Activated naive CD4-positive, alpha-beta T cell (primary cell): Measurements from ENCODE around the gene OR4D6.
"Not testable (repeated sequence)": the region's sequence is repeated elsewhere in the genome, so short reads cannot be mapped to it uniquely, and the experiment has no call there.

Experiments used
- DNase-seq, 4 experiments: peaks; one replicate each; lab custom pipeline; 2025; lab: John Stamatoyannopoulos, UW

OR4D6 gene

DNA sequence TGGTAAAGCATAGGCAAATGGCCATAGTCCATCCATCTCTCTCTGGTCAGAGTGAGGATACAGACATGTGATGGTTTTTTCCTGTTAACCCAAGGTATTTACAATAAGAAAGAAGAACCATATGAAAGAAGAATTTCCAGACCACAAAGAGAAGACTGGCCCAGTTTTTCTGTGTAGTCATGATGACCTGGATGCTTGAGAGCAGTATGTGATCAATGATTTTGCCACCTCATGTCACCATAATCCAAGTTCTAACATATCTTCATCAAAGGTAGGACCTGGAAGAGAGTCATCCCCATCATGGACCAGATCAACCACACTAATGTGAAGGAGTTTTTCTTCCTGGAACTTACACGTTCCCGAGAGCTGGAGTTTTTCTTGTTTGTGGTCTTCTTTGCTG is at the start of gene OR4D6:
Gene OR4D6, plus strand, starts transcription at position 301 of the 400 bp plus-strand sequence. Its CDS starts 0 bp downstream, at position 301.
- no peak for DNase-seq

DNA sequence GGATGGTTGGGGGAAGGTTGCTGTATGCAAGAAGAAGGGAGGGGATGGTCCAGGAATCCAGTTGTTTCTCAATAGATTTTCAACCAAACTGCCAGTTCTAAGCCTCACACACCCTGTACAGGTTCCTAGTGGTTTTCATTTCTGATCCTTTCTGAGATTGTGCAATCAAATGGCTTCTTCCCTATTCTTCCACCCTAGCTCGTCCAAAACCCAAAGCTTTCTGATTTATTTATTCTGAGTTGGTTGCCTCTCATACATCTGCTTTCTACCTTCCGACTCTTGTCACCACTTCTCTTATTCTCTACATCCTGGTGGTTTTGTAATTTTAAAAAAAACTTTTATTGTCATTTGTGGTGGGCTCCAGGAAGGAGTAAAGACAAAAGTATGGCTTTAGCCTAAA is 43.1 kb upstream of the OR4D6 start:
- no peak for DNase-seq

DNA sequence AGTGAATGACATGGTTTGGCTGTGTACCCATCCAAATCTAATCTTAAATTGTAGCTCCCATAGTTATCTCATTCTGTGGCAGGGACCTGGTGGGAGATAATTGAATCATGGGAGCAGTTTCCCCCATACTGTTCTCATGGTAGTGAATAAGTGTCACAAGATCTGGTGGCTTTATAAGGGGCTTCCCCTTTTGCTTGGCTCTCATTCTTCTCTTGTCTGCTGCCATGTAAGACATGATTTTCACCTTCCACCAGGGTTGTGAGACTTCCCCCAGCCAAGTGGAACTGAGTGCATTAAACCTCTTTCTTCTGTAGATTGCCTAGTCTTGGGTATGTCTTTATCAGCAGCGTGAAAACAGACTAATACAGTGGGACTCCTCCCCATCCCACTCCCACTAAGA is 41.6 kb upstream of the OR4D6 start:
- no peak for DNase-seq

DNA sequence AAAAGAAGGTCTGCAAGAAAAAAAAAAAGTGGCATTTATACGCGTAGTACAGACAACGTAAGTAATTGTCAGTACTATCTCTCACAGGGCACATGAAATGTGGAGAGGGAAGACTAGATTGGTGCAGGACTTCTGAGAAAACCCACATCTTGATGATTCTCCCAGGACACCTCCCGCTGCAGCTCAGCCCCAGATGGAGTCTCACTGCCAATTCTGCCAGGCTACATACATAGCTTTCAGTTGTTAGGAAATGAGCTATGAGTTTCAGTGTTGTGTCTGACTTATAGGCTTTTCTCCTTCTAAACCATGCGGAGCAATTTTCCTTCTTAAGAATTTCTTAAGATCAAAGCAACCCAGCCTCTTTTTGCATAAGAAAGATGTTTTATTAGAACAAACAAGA is 40.1 kb upstream of the OR4D6 start:
- no peak for DNase-seq

DNA sequence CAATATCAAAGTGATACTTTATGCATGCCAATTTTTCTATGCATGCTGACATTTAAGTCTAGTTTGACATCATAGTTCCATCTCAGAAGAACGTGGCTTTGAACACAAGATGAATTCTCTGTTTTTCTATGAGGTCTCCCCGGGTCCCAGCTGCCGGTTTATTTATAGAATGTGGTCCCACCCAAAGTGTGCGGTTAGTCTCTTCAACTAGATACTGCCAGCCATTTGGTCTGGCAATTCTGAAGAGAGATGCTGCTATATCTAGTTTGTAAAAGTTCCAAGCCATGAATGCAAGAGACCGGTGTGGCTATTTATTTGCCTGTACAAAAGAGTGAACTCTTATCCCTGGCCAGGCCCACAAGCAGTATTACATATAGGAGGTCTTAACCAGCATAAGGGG is 39.7 kb upstream of the OR4D6 start:
- DNase-seq = no peak

DNA sequence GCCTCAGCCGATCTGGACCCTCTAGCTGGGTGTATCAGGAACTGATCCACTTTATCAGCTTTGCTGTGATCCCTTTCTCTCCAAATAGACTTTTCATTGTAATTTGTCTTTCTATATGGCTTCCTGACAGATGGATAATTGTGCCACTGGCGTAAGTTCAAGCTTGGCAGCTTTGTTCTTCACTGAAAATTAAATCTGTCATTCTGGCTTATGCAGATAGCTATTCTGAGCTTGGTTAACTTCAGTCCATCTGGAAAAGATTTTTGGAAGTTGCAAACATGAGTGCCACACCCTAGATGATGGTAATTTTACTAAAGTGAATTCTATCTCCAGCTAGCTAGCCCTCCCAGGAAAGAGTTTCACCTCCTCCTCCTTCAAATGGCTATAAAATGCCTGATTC is 38.6 kb upstream of the OR4D6 start:
- DNase-seq = no peak

DNA sequence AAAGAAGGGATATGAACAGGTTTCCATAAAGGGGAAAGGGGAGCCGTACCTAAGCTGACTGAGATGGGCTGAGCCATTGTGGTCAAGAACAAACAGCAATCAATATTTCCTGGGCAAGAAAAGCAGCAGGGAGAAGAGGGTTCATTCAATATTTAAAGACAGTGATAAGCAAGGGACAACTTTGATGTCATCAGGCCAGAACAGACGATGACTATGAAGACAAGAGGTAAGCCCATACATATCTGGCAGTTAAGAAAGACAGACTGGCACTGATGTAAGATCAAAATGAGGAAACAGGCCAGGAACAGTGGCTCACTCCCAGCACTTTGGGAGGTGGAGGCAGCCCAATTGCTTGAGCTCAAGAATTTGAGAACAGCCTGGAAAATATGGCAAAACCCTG is 32.9 kb upstream of the OR4D6 start:
- no peak for DNase-seq

DNA sequence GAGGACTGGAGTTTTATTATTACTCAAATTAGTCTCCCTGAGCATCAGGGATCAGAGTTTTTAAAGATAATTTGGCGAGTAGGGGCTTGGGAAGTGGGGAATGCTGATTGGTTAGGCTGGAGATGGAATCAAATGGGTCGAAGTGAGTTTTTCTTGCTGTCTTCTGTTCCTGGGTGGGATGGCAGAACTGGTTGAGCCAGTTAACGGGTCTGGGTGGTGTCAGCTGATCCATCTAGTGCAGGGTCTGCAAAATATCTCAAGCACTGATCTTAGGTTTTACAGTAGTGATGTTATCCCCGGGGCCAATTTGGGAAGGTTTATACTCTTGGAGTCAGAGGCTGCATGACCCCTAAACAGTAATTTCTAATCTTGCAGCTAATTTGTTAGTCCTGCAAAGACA is 31.6 kb upstream of the OR4D6 start:
- no peak for DNase-seq

DNA sequence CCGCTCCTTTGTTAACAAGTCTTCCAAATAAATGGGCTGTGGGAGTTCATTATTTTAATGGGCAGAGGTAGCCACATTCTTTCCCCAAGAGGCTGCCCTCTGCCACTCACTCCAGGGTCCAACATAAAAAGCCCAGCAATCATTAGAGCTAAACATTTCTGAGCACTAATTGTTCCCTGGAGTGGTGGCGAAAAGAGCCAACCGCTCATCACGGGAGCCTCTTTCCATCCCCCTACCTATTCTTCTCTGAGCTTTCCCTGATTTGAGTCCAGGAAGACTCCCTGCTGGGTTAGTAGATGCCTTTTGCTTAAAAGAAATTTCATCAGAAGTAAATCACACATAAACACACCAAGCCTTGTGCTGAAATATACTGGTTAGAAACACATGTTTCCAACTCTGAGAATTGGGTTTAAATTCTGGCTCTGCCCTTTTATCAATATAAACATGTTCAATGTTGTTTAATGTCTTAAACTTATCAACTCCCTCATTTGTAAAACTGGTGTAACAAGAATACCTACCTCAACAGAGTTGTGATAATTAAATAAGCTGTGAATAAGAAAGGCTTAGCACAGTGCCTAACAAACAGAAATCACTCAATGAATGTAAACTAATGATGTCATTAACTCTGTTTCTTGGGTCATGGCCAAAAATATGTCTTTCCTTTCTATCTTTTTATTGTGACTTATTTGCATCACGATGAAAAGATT is 30.2 kb upstream of the OR4D6 start, which contains the start of gene OR5A2:
Gene OR5A2, minus strand, starts transcription at position 53 of the 707 bp plus-strand sequence. CDS start 3,460 bp downstream, outside the sequence.
- DNase-seq = no peak

DNA sequence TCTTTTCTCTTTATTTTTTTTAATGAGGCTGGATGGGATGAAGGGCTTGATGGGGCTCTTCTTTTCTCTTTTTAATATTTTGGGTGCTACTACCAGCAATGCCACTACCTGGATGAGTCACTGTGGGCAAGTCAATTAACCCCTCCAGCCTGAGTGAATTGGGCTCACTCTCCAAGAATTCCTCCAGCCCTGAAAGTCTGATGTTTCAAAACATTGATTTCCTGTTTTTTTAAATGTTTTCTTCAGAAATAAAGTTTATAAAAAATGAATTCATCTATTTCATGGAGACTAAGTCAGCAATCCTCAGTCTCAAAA is 29.7 kb upstream of the OR4D6 start:
- no peak for DNase-seq

DNA sequence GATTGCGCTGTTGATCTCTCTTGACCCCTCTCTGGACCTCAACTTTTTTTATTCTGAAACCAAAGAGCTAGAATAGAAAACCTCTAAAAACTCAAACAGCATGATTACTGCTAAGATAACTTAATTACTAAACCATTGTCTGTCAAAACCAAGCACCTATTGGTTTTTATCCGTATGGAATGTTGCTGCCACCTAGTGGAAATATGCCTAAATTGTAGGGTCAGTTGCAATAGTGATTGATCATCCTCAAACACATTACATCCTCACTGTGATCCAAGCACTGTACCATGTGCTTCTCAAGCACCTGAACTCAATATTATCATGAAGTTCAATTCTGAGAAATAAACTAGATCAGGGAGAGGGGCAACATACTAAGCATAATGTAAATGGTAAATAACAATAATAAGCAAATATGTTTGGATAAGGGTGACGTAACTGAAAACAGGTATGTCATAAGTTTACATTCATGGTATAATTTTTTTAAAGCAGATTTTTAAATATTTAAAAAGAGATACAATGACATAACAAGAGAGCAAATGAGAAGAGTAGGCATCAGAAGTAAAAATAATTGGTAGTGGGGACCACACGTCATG is 26.7 kb upstream of the OR4D6 start:
- DNase-seq = no peak

DNA sequence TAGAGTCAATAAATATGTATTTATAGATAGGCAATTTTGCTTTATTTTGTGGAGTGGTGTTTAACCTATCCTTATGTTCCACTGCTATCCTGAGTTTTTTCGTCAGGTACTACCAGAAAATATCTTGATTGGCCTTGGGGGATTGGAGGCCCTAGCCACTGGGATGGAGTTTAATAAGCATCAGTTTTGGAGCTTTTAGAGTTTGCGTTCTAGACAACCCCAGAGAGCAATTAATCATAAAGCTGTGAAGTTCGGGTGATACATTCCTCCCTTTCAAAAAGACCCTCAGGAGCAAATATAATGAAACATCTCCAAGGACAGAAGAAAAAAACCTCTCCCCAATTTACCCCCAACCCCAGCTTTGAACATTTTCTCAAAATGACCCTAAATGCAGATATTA is 20.6 kb upstream of the OR4D6 start, which contains the start of gene OR5A1:
Gene OR5A1, plus strand, starts transcription at position 301 of the 400 bp plus-strand sequence. CDS start 6,700 bp downstream, outside the sequence.
- no peak for DNase-seq

DNA sequence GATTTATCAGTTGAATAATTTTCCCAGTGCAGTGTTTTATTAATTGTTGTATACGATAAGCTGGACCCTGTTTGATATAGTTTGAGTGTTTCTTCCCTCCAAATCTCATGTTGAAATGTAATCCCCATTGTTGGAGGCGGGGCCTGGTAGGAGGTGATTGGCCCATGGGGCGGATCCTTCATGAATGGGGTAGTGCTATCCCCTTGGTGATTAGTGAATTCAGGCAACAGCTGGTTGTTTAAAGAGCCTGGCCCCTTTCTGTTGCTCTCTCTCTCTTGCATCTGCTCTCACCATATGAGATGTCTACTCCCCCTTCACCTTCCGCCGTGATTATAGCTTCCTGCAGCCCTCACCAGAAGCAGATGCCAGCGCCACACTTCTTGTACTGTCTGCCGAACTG is 19.0 kb upstream of the OR4D6 start:
- DNase-seq = no peak

DNA sequence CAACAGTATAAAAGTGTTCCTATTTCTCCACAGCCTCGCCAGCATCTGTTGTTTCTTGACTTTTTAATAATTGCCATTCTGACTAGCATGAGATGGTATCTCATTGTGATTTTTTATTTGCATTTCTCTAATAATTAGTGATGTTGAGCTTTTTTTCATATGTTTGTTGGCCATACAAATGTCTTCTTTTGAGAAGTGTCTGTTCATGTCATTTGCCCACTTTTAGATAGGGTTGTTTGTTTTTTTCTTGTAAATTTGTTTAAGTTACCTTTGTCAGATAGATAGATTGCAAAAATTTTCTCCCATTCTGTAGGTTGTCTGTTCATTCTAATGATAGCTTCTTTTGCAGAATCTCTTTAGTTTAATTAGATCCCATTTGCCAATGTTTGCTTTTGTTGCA is 11.1 kb upstream of the OR4D6 start:
- DNase-seq = not testable (repeated sequence)

DNA sequence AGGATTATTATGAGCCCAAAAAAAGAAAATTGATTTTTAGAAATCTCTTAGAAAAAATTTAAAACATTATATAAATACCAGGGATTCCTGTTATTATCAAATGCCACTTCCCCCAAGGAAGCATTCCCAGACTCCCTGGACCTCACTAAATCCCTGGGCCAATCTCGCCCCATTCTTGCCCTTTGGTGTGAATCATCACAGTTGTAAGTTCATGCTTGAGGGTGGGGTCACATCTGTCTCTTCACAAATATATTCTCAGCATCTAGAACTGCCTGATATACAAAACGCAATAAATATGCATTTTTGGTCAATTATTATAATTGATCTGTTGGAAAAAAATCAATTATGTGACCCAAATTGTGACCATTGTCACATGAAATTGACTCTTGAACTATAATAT is 8.3 kb upstream of the OR4D6 start:
- DNase-seq = no peak

DNA sequence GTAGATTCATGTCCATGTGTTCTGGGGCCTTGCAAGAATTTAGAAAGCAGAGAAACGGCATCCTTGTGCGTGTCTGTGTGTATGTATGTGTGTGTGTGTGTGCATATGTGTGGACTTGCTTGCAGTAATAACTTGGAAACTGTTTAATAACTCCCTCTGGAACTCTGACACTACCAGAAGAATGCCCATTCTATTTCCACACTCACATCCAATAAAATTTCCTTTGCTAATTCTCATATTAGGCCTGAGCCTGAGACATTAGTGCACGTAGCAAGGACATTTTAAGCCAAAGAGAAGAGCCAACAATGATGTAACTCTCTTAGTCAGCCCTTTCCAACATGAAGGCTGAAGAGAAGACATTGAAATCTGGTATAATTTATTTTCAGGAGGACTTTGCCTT is 3.2 kb downstream of the OR4D6 start:
- DNase-seq = no peak

DNA sequence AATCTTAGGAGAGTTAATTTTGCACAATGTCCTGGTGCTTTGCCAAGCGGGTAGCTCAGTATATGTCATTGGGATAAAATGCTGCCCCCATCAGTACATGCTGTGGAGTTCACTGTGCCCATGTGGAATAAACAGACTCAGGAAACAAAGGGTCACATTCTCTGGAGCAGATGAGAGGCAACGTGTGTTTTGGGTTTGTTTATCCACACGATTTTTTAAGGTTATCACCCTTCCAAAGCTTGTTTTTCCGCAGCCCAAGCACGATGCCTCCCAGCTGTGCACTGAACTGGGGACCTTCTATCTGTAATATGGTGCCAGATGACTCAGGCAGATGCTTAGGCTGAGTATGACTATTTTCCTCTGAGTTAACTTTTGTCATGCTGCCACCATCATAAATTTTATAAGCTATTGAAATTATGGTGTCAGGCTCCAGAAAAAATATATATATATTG is 6.5 kb downstream of the OR4D6 start:
- DNase-seq = no peak

DNA sequence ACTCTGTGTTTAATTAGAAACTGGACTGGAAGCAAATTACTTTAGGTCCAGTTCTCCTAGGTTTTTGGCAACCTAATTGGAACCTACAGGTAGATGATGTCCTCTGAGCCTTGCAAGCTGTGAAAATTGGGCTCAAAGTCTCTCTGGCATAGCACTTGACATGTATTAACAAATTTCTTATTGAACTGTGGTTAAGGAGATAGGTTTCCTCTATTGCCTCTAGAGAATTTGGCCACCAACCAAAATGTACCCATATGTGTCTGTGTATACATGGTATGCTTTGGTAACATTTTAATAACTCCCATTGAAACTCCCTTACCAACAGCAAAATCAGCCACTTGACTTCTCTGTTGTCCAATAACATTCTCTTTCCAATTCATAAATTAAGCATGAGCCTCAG is 16.3 kb downstream of the OR4D6 start, which contains the start of gene OR4D10:
Gene OR4D10, plus strand, starts transcription at position 301 of the 400 bp plus-strand sequence. CDS start 4,115 bp downstream, outside the sequence.
- DNase-seq = no peak

DNA sequence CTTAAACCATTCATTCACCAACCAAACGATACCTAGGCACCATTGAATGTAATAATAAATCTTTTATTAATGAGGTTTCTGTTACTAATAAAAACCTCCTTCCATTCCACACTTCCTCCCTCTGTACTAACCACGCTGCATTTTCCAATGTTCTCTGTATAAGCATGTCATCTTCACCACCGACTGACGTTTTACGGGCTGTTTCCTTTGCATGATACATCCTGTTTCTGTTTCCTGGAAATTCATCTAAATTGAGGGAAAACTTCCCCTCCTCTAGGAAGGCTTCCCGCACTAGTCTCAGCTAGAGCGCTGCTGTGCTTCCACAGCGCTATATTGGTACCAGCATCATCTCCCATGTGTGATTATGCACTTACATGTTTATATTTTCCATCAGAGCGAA is 18.4 kb downstream of the OR4D6 start:
- no peak for DNase-seq

DNA sequence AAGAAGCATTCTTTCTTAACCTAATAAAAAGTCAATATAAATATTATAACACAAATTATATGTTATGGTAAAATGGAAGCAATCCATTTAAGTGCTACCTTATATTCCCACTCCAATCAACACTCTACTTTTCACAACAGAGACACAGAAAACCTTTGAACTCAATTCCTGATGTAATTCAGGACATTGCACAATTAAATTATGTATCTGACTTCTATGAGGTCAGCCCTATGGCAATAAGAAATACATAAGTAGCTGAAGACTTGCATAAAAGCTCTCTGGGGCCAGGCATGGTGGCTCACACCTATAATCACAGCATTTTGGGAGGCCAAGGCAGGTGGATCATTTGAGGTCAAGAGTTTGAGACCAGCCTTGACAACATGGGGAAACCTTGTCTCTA is 23.1 kb downstream of the OR4D6 start:
- no peak for DNase-seq

DNA sequence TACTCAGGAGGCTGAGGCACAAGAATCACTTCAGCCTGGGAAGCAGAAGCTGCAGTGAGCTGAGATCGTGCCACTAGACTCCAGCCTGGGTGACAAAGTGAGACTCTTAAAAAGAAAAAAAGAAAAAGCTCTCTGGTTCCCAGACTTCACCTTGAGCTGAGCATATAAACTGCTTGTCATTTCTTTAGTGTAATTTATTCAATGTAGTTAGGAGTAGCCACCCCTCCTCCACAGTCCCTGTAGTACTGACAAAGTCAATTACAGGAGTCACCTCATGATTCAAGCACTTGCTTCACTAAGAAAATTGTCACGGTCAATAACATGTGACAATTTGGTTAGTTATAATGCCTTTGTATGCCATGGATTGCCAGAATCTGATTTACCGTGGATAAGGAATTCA is 23.6 kb downstream of the OR4D6 start:
- DNase-seq = no peak

DNA sequence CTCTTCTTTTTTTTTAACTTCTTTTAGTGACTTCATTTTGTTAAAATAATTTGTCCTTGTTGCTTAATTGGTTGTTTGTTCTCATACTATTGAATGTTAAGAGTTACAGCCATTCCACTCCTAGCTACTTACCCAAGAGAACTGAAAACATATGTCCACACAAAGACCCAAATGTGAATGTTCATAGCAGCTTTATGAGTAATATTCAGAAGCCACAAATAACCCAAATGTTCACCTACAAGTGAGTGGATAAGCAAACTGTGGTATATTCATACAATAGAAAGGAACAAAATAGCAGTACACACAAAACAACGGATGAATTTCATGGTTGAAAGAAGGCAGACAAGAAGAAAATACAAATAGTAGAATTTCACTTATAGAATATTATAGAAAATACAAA is 45.2 kb downstream of the OR4D6 start:
- DNase-seq = no peak

DNA sequence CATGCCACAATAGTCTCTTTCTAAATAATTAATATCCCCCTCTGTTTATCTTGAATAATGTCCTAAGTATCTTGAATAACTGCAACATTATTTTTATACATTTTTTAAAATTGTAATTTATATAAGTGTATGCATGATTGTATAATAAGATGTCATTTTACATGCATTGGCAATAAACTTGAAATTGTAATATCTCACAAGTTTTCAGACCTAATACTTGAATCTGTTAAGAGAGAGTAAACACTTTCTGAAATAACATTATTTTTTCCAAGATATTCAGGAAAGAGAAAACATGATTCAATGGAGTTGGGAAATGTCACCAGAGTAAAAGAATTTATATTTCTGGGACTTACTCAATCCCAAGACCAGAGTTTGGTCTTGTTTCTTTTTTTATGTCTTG is 46.5 kb downstream of the OR4D6 start, which contains the start of gene OR4D11:
Gene OR4D11, plus strand, starts transcription at position 301 of the 400 bp plus-strand sequence. Its CDS starts 0 bp downstream, at position 301.
- DNase-seq = no peak
